ENCODE data around the gene PKNOX2. TPM values are rescaled to one million over a fixed set of nuclear protein-coding genes. Genes with fewer than 3 reads are reported as not detected.

PKNOX2 gene
- total and polyA plus RNA-seq, 2 of the 4 experiments (the other 2 are of a cell fraction): 0.72 to 2.3 TPM

DNA sequence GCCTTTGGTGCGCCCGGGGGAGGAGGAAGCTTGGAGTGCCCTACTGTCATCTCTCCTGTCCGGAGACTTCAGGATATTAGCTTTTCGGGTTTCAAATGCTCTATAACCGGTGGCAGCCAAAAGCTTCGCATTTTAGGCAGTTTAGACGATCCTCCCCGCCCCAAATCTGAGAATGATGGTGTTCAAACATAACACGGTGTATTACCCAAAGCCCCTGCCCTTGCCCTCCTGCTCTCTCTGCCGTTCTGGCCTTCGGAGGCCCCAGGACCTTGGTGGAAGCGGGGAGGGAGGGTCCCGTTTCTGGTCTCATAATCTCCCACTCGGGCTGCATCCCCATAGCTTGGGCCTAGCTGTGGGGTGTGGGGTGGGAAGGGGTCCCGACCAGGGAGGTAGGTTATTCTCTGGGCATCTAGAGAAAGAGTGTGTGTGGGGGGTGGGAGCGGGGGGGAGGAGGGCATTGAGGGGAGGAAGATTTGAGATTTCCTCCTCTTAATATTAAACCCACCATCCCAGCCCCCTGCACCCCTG is 2.3 kb downstream of the PKNOX2 start:
- in situ Hi-C loops (cut with MboI; ENCODE audit: low sequenced_read_pairs) (loop anchor here (10.0 kb wide), 1 partner anchor 238 kb away; no protein-coding TSS in a partner anchor), intact Hi-C loops (cut with micrococcal nuclease) (no loop called here), dilution Hi-C loops (cut with HindIII; ENCODE audit: low sequenced_read_pairs, unreplicated experiment) (no loop called here)
- TF ChIP-seq RCOR1 (IDR thresholded peaks at IDR 0.05; ENCODE audit: insufficient replicate concordance, low read length): no peak
- TF ChIP-seq, protein P1, sequence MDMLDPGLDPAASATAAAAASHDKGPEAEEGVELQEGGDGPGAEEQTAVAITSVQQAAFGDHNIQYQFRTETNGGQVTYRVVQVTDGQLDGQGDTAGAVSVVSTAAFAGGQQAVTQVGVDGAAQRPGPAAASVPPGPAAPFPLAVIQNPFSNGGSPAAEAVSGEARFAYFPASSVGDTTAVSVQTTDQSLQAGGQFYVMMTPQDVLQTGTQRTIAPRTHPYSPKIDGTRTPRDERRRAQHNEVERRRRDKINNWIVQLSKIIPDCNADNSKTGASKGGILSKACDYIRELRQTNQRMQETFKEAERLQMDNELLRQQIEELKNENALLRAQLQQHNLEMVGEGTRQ (IDR thresholded peaks at IDR 0.05; ENCODE audit: low read depth, low read length): no peak
- no peak for TF ChIP-seq BHLHE40 (IDR thresholded peaks at IDR 0.05; ENCODE audit: low read depth, low read length)
- H2BK15ac ChIP-seq (ENCODE audit: low read depth, low read length): no peak overlapping the region; the same call in 2 of the 3 replicates
- no peak overlapping the region for H2BK5ac ChIP-seq (ENCODE audit: low read depth, low read length, poor library complexity, severe bottlenecking)
- no peak overlapping the region for H2AK5ac ChIP-seq (ENCODE audit: low read depth, low read length)
- H3K9me3 ChIP-seq (ENCODE audit: control insufficient read depth, insufficient read depth, low read length): no peaks in the 10 kb centered on the region
- H3K4me1 ChIP-seq (ENCODE audit: control insufficient read depth, insufficient read depth, low read length): peaks cover 19% of the 10 kb centered on the region
- DNase-seq (no peak), ATAC-seq (ENCODE audit: low read depth) (no peak)
- peak overlapping the region; percentile 95 for H3K23ac ChIP-seq (ENCODE audit: low read depth, low read length)
- peak overlapping the region; percentile 90 for H2AFZ ChIP-seq (replicated peaks; ENCODE audit: low read length, poor library complexity)
- peak overlapping the region; percentile 65; the same call in 1 of the 2 replicates for H3K4me3 ChIP-seq (ENCODE audit: insufficient read depth, low read depth, low read length)
- H3K4me2 ChIP-seq (ENCODE audit: low read depth, low read length): peak overlapping the region; percentile 83; the same call in 1 of the 2 replicates
- peak overlapping the region; percentile 84; the same call in 1 of the 2 replicates for H3K9ac ChIP-seq (ENCODE audit: low read depth, low read length)
- ChIA-PET CTCF (interaction anchor here (1.2 to 1.5 kb wide), 2 partner anchors 25 to 197 kb away, joined by 4 read pairs; no protein-coding TSS in a partner anchor), POLR2A (ENCODE audit: unreplicated experiment) (no interaction called here)
- H3K9me1 ChIP-seq (ENCODE audit: insufficient read depth, low read length): peaks cover 8% of the 10 kb centered on the region
- H3K56ac ChIP-seq (ENCODE audit: extremely low read depth, insufficient read depth, low read length): no peak overlapping the region; the same call in 1 of the 2 replicates
- WGBS, 2 experiments (ENCODE audit: extremely low coverage in 2 of 2, insufficient read length in 1 of 2): no CpG with 5 or more reads among the region's 16 CpGs
- no peaks in the 10 kb centered on the region for H4K20me1 ChIP-seq (ENCODE audit: insufficient read depth, low read length)
- peak overlapping the region; percentile 45; the same call in 1 of the 2 replicates for H4K5ac ChIP-seq (ENCODE audit: low read depth, low read length)
- H3K14ac ChIP-seq (replicated peaks; ENCODE audit: low read depth, low read length): peak overlapping the region; percentile 49
- H3K4ac ChIP-seq (ENCODE audit: low read depth, low read length): peak overlapping the region; percentile 78
- peak overlapping the region; percentile 55; the same call in 1 of the 2 replicates for H3K27ac ChIP-seq (ENCODE audit: insufficient read depth, low read length)
- BruUV-seq (replicated peaks): no TSS peak
- H3K18ac ChIP-seq (ENCODE audit: low read depth, low read length): peak overlapping the region; percentile 26; the same call in 1 of the 2 replicates
- no peaks in the 10 kb centered on the region for H3K36me3 ChIP-seq (ENCODE audit: control insufficient read depth, insufficient read depth, low read length)
- H4K8ac ChIP-seq (ENCODE audit: low read depth in 2 of 2, low read length in 2 of 2): peak overlapping the region; percentile 22 to 71; a peak in 2 of 4 replicates
- H2BK20ac ChIP-seq (ENCODE audit: low read depth, low read length): no peak overlapping the region
- peak overlapping the region; percentile 46; the same call in 1 of the 2 replicates for H4K91ac ChIP-seq (ENCODE audit: insufficient read depth, low read depth, low read length)
- H2BK120ac ChIP-seq (ENCODE audit: low read depth, low read length): peak overlapping the region; percentile 44
- peaks cover 0 to 16% of the 10 kb centered on the region in 2 experiments; a peak in 1 of 4 replicates for H3K79me1 ChIP-seq (ENCODE audit: low read depth in 1 of 2, low read length in 2 of 2)
- no peaks in the 10 kb centered on the region; the same call in 1 of the 2 replicates for H3K27me3 ChIP-seq (ENCODE audit: control insufficient read depth, insufficient read depth, low read length)
- peak overlapping the region; percentile 86 for H2AK9ac ChIP-seq (replicated peaks; ENCODE audit: low read depth, low read length, poor library complexity)

All from IMR-90 (cell line).